Measurements from ENCODE around the gene ESCO1. TPM values are rescaled to one million over a fixed set of nuclear protein-coding genes. Genes with fewer than 3 reads are reported as not detected.
"Not testable (repeated sequence)": the region's sequence is repeated elsewhere in the genome, so short reads cannot be mapped to it uniquely, and the experiment has no call there.

The ESCO1 gene
- total and polyA plus RNA-seq, 10 donors: 13.5 to 35.0 (median 19.9) TPM

DNA sequence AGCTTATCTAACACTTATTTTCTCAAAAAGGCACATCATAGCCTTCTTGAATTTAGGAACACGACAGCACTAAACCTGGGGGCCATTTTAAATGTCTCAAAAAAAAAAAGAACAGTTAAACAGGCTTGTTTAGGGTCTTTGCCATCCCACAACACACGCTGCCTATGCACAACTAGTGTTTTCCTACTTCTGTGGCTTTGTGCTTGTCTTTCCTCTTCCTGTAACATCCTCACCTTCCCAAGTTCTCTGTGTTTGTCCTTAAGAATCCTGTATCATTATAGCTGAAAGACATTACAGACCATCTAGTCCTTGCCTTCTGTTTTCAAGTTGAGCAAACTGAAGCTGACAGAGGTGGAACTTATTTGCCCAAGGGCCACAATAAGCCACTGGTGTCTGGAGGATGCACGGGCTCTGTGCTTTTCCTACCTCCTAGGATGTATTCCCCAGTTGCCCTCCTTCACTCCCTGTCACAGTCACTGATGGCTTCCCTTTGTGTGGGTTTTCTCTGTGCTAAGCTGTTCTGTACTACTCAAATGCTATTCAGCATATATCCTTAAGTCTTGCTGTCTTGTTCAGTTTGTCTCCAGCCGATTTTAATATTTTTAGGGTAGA is 34.2 kb upstream of the ESCO1 start:
- Histone ChIP-seq H3K27me3 (replicated peaks in 1 of 7) (no peaks in the 10 kb centered on the region), H3K4me3 (no peak overlapping the region), H3K27ac (no peak overlapping the region), H3K9me3 (no peaks in the 10 kb centered on the region), H3K4me1 (peaks cover 0 to under 1% (median 0%) of the 10 kb centered on the region in 6 donors), H3K36me3 (peaks cover 0 to 62% (median 22%) of the 10 kb centered on the region in 6 donors)
- 87 to 94% (median 89%) methylated on average over 4 of the region's 4 CpGs for WGBS, 5 donors
- DNase-seq: no peak
- intact Hi-C loops (cut with DNase I; ENCODE audit: low total_unique reads): no loop called here
- no peak for TF ChIP-seq POLR2A (IDR thresholded peaks at IDR 0.05)
- TF ChIP-seq, protein P1, sequence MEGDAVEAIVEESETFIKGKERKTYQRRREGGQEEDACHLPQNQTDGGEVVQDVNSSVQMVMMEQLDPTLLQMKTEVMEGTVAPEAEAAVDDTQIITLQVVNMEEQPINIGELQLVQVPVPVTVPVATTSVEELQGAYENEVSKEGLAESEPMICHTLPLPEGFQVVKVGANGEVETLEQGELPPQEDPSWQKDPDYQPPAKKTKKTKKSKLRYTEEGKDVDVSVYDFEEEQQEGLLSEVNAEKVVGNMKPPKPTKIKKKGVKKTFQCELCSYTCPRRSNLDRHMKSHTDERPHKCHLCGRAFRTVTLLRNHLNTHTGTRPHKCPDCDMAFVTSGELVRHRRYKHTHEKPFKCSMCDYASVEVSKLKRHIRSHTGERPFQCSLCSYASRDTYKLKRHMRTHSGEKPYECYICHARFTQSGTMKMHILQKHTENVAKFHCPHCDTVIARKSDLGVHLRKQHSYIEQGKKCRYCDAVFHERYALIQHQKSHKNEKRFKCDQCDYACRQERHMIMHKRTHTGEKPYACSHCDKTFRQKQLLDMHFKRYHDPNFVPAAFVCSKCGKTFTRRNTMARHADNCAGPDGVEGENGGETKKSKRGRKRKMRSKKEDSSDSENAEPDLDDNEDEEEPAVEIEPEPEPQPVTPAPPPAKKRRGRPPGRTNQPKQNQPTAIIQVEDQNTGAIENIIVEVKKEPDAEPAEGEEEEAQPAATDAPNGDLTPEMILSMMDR (IDR thresholded peaks at IDR 0.05 in 8 of 11, conservative IDR thresholded peaks at IDR 0.05 in 3 of 11): no peak
- no peak for TF ChIP-seq POLR2AphosphoS5 (IDR thresholded peaks at IDR 0.05)

DNA sequence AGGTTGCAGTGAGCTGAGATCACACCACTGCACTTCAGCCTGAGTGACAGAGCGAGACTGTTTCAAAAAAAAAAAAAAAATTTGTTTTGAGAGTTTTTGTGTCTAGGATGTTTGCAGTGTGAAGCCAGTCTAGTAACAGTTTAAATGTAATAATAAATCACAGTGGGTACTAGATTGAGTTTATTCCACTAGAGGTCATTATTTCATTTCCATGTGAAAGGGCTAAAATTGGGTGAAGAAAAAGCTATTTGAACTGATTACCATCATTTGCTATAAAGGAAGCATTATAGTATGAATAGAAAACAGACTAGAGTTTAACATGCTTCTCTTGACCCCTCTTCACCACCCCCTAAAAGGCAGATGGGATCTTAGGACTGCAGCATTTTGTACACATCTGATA is 31.9 kb upstream of the ESCO1 start:
- DNase-seq: no peak
- H3K27ac ChIP-seq: no peak overlapping the region
- peaks cover 0 to 15% (median 7%) of the 10 kb centered on the region in 6 donors for H3K4me1 ChIP-seq
- H3K27me3 ChIP-seq (replicated peaks in 1 of 7): no peaks in the 10 kb centered on the region
- no peaks in the 10 kb centered on the region for H3K9me3 ChIP-seq
- no peak for TF ChIP-seq POLR2AphosphoS5 (IDR thresholded peaks at IDR 0.05)
- no peak for TF ChIP-seq POLR2A (IDR thresholded peaks at IDR 0.05)
- TF ChIP-seq, protein P1 (IDR thresholded peaks at IDR 0.05 in 8 of 11, conservative IDR thresholded peaks at IDR 0.05 in 3 of 11): no peak
- intact Hi-C loops (cut with DNase I; ENCODE audit: low total_unique reads): no loop called here
- no peak overlapping the region for H3K4me3 ChIP-seq
- peaks cover 0 to 83% (median 33%) of the 10 kb centered on the region in 6 donors for H3K36me3 ChIP-seq
- 95 to 100% (median 100%) methylated on average over 1 of the region's 1 CpG for WGBS, 5 donors

DNA sequence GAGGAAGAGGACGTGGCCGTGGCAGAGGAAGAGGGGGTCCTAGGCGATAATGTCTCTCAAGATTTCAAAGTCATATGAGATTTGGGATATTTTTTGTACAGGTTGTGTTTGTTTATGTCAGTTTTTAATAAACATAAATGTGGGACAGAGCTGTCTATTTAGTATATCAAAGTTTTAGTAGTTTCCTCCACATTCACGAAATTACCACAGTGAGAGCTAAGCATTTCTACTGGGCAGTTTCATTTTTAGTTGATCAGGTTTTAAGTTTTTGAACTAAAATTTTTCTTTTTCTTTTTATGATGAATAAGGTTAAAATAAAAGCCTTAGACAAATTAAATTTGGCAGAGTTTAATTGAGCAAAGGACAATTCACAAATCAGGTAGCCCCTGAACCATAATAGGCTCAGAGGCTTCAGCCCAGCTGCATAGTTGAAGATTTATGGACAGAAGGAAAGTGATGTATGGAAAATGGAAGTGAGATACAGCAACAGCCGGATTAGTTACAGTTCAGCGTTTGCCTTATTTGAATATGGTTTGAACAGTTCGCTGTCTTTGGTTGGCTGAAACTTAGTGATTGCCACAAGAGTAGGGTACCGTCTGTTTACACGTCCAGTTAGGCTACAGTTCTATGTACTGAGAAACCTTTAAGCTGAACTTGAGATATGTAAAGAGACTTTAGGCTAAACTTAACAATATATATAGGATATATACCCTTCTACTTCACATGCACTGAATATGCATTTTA is 28.8 kb upstream of the ESCO1 start:
- H3K36me3 ChIP-seq: peaks cover 0 to 96% (median 63%) of the 10 kb centered on the region in 6 donors
- intact Hi-C loops (cut with DNase I; ENCODE audit: low total_unique reads): no loop called here
- H3K4me1 ChIP-seq: peaks cover 0 to 15% (median 7%) of the 10 kb centered on the region in 6 donors
- WGBS, 5 donors: 49 to 68% (median 60%) methylated on average over 9 of the region's 9 CpGs
- peak overlapping the region; percentile 14 to 64 (median 25) for H3K27ac ChIP-seq
- H3K27me3 ChIP-seq (replicated peaks in 1 of 7): no peaks in the 10 kb centered on the region
- H3K9me3 ChIP-seq: no peaks in the 10 kb centered on the region
- H3K4me3 ChIP-seq: no peak overlapping the region
- DNase-seq: no peak
- TF ChIP-seq POLR2AphosphoS5 (IDR thresholded peaks at IDR 0.05) (no peak), POLR2A (IDR thresholded peaks at IDR 0.05) (no peak)
- TF ChIP-seq, protein P1 (IDR thresholded peaks at IDR 0.05 in 8 of 11, conservative IDR thresholded peaks at IDR 0.05 in 3 of 11): no peak

- intact Hi-C loops (cut with DNase I; ENCODE audit: low total_unique reads); H3K27ac ChIP-seq; H3K4me3 ChIP-seq; H3K9me3 ChIP-seq; DNase-seq; H3K27me3 ChIP-seq (replicated peaks in 1 of 7): not testable (repeated sequence)
- WGBS, 5 donors: 91 to 97% (median 94%) methylated on average over 9 of the region's 9 CpGs
- peaks cover 0 to 86% (median 52%) of the 10 kb centered on the region in 6 donors for H3K36me3 ChIP-seq
- peaks cover 0 to 26% (median 2%) of the 10 kb centered on the region in 6 donors for H3K4me1 ChIP-seq
Observed at GRCh38 chr18:21621640-21622039, 21.1 kb upstream of the ESCO1 start.

Data from spleen (tissue), 11 donors.